GM13976 (cell line): ENCODE data around the gene LZIC.

Experiments
- DNase-seq: peaks from one replicate; pipeline ENCODE4 v3.0.0; 2012; ENCODE audit warnings: low spot score
- in situ Hi-C: fragments of 300-500 bp; cut with MboI; formaldehyde crosslinking; loops from one replicate; pipeline ENCODE4 v1.12.0; 2022; ENCODE audit warnings: low sequenced_read_pairs, mixed read lengths, inconsistent platforms; ENCODE audit not compliant: unreplicated experiment
- TF ChIP-seq, protein P1 (sequence below): IDR thresholded peaks from 2 replicates; pipeline ENCODE4 v1.5.1; 2012; ENCODE audit warnings: borderline replicate concordance, mild to moderate bottlenecking; ENCODE audit not compliant: insufficient read depth; ENCODE audit errors: extremely low read depth, missing control alignments, control extremely low read depth

LZIC gene

GRCh38 chr1:9907441-9907840 lies 35.8 kb downstream of the LZIC start:
- no peak for DNase-seq
- TF ChIP-seq, protein P1, sequence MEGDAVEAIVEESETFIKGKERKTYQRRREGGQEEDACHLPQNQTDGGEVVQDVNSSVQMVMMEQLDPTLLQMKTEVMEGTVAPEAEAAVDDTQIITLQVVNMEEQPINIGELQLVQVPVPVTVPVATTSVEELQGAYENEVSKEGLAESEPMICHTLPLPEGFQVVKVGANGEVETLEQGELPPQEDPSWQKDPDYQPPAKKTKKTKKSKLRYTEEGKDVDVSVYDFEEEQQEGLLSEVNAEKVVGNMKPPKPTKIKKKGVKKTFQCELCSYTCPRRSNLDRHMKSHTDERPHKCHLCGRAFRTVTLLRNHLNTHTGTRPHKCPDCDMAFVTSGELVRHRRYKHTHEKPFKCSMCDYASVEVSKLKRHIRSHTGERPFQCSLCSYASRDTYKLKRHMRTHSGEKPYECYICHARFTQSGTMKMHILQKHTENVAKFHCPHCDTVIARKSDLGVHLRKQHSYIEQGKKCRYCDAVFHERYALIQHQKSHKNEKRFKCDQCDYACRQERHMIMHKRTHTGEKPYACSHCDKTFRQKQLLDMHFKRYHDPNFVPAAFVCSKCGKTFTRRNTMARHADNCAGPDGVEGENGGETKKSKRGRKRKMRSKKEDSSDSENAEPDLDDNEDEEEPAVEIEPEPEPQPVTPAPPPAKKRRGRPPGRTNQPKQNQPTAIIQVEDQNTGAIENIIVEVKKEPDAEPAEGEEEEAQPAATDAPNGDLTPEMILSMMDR: no peak
- in situ Hi-C loops: no loop called here

- TF ChIP-seq, protein P1: no peak
- in situ Hi-C loops: no loop called here
- no peak for DNase-seq
Measured at GRCh38 chr1:9906466-9906865, 36.7 kb downstream of the LZIC start.

DNA sequence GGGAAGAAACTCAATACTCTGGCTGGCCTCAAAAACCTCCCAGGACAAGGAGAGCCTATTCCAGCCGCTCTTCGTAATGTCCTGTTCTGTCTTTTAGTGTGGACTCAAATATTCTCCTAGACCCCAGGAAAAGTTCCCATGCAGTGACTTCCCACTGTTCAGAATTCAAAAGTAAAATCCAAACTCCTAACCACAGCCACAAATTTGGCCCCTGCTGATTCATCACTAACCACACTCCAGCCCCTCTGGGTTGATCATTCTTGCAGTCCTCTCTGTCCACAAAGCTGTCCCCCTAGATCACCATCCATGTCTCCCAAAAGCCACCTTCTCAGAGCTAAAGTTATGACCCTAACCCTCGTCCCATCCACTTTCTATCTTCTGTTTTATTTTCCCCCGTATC lies 38.2 kb downstream of the LZIC start:
- in situ Hi-C loops: no loop called here
- no peak for DNase-seq
- TF ChIP-seq, protein P1: no peak

GRCh38 chr1:9904596-9904995 lies 38.6 kb downstream of the LZIC start:
- TF ChIP-seq, protein P1: no peak

DNA sequence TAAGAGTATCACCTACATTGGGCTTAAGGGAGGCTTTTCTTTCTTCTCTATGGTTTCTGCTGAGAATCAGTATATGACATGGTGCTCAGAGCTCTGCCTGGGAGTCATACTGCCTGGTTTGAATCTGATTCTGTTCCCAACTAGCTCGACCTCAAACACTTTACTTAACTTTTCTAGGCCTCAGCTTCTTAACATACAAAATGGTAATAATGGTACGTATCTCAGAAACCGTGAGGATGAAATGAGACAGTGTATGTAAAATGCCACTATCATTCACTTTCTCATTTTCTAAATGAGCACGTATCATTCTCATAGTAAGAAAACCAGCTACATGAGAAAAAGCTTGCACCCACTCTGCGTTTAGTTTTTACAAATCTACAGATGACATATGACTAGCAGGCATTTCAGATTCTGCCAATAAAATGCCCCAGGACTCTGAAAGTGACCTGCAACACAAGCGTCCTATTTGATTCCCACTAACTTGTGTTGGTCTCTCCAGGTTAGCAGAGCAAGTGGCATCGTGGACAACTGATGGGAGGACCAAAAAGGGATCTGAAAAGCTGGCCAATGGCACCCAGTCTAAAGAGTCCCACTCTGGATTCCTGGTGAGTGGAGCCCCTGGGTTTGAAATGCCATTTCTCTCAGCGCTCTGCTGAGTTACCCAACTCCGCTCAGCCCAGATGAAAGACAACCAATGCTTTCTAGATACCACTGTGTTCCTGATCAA lies 39.2 kb downstream of the LZIC start:
- TF ChIP-seq, protein P1: no peak
- in situ Hi-C loops: no loop called here
- DNase-seq: no peak

More at GRCh38 chr1:9904596-9904995, 38.6 kb downstream of the LZIC start:
- DNase-seq: no peak
- in situ Hi-C loops: no loop called here

- DNase-seq: no peak
- in situ Hi-C loops: no loop called here
- TF ChIP-seq, protein P1: no peak
Measured at GRCh38 chr1:9902060-9902452, 41.1 kb downstream of the LZIC start.
